DOHH2 (cell line): ENCODE results near the gene C1GALT1.

Experiments
- H3F3A ChIP-seq: fragments of 200-600 bp; sonication (generic), shearing (Covaris generic); 2 replicates; pipeline ENCODE4 v1.6.0; 2016; ENCODE audit warnings: antibody characterized with exemption, mild to moderate bottlenecking; ENCODE audit not compliant: control insufficient read depth, insufficient read depth
- H3K27ac ChIP-seq: fragments of 200-600 bp; sonication (generic); 2 replicates; pipeline ENCODE4 v1.5.1; 2014; ENCODE audit warnings: low read depth, mild to moderate bottlenecking, low read length, moderate library complexity
- H3K27me3 ChIP-seq: fragments of 200-600 bp; sonication (generic); 2 replicates; pipeline ENCODE4 v1.6.1; 2014; ENCODE audit warnings: mild to moderate bottlenecking, low read length, mixed read lengths; ENCODE audit not compliant: control insufficient read depth
- H3K36me3 ChIP-seq: fragments of 200-600 bp; sonication (generic); 2 replicates; pipeline ENCODE4 v1.6.1; 2014; ENCODE audit warnings: mild to moderate bottlenecking, low read length, moderate library complexity, mixed read lengths; ENCODE audit not compliant: control insufficient read depth
- H3K4me1 ChIP-seq: fragments of 200-600 bp; sonication (generic); 2 replicates; pipeline ENCODE4 v1.6.1; 2014; ENCODE audit warnings: mild to moderate bottlenecking, low read length, mixed read lengths; ENCODE audit not compliant: control insufficient read depth
- H3K4me2 ChIP-seq: fragments of 200-600 bp; sonication (generic); 2 replicates; pipeline ENCODE4 v1.6.0; 2014; ENCODE audit warnings: mild to moderate bottlenecking, low read length, moderate library complexity
- H3K4me3 ChIP-seq: fragments of 200-600 bp; sonication (generic); 2 replicates; pipeline ENCODE4 v1.5.1; 2014; ENCODE audit warnings: mild to moderate bottlenecking, low read length, mixed read lengths
- H3K79me2 ChIP-seq: fragments of 200-600 bp; sonication (generic); 2 replicates; pipeline ENCODE4 v1.6.1; 2014; ENCODE audit warnings: mild to moderate bottlenecking, low read length, mixed read lengths; ENCODE audit not compliant: control insufficient read depth
- H3K9me2 ChIP-seq: fragments of 200-600 bp; sonication (generic); replicated peaks from 2 replicates; pipeline ENCODE4 v1.6.1; 2014; ENCODE audit warnings: mild to moderate bottlenecking, low read length, mixed read lengths; ENCODE audit not compliant: control insufficient read depth
- H3K9me3 ChIP-seq: fragments of 200-600 bp; sonication (generic); 2 replicates; pipeline ENCODE4 v1.6.1; 2014; ENCODE audit warnings: antibody characterized with exemption, low read length, mixed read lengths; ENCODE audit not compliant: control insufficient read depth, insufficient read depth
- H4K20me1 ChIP-seq: fragments of 200-600 bp; sonication (generic); 2 replicates; pipeline ENCODE4 v1.6.0; 2014; ENCODE audit warnings: low read depth, mild to moderate bottlenecking, antibody characterized with exemption, low read length, moderate library complexity; ENCODE audit not compliant: control insufficient read depth, insufficient read depth
- EZH2phosphoT487 ChIP-seq: fragments of 200-600 bp; sonication (generic); IDR thresholded peaks from 2 replicates; pipeline ENCODE4 v1.6.1; 2017; ENCODE audit warnings: borderline replicate concordance, mild to moderate bottlenecking, antibody characterized with exemption, low read length, moderate library complexity, mixed read lengths
- TF ChIP-seq, protein P1 (sequence below): fragments of 200-600 bp; sonication (generic); IDR thresholded peaks from one replicate; pipeline ENCODE4 v1.5.1; 2014; ENCODE audit warnings: antibody characterized with exemption, mild to moderate bottlenecking, low read depth, low read length; ENCODE audit not compliant: poor library complexity, severe bottlenecking

C1GALT1 gene

DNA sequence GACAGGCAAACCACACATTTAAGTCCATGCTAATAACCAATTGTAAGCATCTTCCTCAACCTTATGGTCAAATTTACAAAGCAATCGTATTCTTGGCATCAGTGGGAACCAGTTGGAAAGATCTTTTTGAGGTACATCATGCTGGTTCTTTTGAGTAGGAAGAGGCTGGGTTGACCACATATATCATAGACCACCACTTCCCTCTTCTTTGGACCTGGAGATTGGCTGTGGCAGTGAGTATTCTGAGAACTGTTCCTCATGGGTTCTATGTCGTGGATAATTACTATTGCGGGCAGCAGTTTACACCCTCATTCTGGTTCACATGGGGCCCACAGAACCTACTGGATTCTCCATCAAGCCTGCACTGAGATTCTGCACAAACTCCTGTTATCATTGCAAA is 35.5 kb upstream of the C1GALT1 start:
- no peaks in the 10 kb centered on the region for H3K9me2 ChIP-seq
- TF ChIP-seq EZH2phosphoT487: no peak

DNA sequence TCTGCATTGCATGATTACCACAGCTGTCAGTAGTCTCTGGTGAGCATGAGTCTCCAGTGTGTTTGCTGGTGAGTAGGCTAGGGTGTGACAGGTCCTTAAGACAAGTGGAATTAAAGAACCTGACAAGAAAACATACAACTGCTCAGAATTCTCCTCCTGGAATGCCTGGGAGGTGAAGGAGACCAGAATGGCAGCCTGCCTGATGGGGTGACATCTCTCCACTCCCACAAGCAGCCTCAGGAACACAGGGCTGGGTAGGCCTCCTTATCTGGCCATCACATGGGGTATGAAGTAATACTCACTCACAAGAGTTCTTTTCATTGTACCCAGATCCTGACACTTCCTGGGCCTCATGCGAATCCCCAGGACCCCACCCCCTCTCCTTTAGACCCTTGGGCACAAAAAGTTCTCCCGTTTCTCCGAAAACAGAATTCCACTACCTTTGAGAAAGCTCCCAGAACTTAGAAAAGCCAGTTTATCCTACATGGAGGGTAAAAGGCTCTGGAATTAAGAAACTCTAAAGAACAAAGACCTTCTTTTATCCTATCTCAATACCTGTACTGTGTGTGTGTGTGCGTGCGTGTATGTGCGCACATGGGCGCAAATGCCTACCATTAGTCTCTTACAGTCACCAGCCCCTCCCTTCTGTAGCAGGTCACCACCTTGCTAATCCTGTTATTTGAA is 33.4 kb upstream of the C1GALT1 start:
- H3K79me2 ChIP-seq: no peaks in the 10 kb centered on the region
- no peak overlapping the region for H3K27ac ChIP-seq
- no peak overlapping the region for H3K4me2 ChIP-seq
- H3K9me2 ChIP-seq: no peaks in the 10 kb centered on the region
- no peaks in the 10 kb centered on the region for H4K20me1 ChIP-seq
- H3K9me3 ChIP-seq: peaks cover 4% of the 10 kb centered on the region; the same call in 1 of the 2 replicates
- H3F3A ChIP-seq: no peaks in the 10 kb centered on the region
- H3K4me3 ChIP-seq: no peak overlapping the region
- H3K4me1 ChIP-seq: peaks cover 11% of the 10 kb centered on the region
- H3K27me3 ChIP-seq: no peaks in the 10 kb centered on the region
- no peaks in the 10 kb centered on the region for H3K36me3 ChIP-seq
- TF ChIP-seq, protein P1, sequence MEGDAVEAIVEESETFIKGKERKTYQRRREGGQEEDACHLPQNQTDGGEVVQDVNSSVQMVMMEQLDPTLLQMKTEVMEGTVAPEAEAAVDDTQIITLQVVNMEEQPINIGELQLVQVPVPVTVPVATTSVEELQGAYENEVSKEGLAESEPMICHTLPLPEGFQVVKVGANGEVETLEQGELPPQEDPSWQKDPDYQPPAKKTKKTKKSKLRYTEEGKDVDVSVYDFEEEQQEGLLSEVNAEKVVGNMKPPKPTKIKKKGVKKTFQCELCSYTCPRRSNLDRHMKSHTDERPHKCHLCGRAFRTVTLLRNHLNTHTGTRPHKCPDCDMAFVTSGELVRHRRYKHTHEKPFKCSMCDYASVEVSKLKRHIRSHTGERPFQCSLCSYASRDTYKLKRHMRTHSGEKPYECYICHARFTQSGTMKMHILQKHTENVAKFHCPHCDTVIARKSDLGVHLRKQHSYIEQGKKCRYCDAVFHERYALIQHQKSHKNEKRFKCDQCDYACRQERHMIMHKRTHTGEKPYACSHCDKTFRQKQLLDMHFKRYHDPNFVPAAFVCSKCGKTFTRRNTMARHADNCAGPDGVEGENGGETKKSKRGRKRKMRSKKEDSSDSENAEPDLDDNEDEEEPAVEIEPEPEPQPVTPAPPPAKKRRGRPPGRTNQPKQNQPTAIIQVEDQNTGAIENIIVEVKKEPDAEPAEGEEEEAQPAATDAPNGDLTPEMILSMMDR: no peak
- no peak for TF ChIP-seq EZH2phosphoT487

More for the DNA sequence above, 35.5 kb upstream of the C1GALT1 start:
- H3F3A ChIP-seq: no peaks in the 10 kb centered on the region
- no peak overlapping the region for H3K4me3 ChIP-seq
- no peaks in the 10 kb centered on the region for H3K9me3 ChIP-seq
- H3K4me2 ChIP-seq: no peak overlapping the region
- H3K27me3 ChIP-seq: no peaks in the 10 kb centered on the region
- H3K27ac ChIP-seq: no peak overlapping the region
- H4K20me1 ChIP-seq: no peaks in the 10 kb centered on the region
- peaks cover 5% of the 10 kb centered on the region for H3K4me1 ChIP-seq
- no peaks in the 10 kb centered on the region for H3K79me2 ChIP-seq
- no peaks in the 10 kb centered on the region for H3K36me3 ChIP-seq

DNA sequence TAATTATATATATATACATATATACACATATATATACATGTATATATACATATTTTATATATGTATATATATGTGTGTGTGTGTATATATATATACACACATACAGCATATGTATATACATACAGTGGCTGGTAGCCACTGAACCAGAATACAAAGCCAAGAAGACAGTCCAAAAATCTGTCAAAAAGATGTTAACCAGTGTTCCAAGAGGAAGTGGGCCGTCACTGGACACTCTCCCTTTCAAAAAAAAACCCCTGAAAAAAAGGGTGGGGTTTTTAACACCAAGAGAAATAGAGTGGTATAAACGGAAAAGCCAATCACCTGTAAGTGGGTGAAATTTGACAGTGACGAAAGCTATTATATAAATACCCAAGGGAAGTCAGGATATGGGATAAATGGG is 31.1 kb upstream of the C1GALT1 start:
- Histone ChIP-seq H4K20me1 (no peaks in the 10 kb centered on the region), H3K4me1 (peaks cover 11% of the 10 kb centered on the region), H3F3A (no peaks in the 10 kb centered on the region), H3K9me2 (no peaks in the 10 kb centered on the region), H3K9me3 (peaks cover 13% of the 10 kb centered on the region; the same call in 1 of the 2 replicates), H3K79me2 (no peaks in the 10 kb centered on the region), H3K27me3 (no peaks in the 10 kb centered on the region), H3K36me3 (no peaks in the 10 kb centered on the region), H3K27ac (no peak overlapping the region), H3K4me2 (no peak overlapping the region), H3K4me3 (no peak overlapping the region)
- TF ChIP-seq EZH2phosphoT487: no peak
- TF ChIP-seq, protein P1: no peak

DNA sequence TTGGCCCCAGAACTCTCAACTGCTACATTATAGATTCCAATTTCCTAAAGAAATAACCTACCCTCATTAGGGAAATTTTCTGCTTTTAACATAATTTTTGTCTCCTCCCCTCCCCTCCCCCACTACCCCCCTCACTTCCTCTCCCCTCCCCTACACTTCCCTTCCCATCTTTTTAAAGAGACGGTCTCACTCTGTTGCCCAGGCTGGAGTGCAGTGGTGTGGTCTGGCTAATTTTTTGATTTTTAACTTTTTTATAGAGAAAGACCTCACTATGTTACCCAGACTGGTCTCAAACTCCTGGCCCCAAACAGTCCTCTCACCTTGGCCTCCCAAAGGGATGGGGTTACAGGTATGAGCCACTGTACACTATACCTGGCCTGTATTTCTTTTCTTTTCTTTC is 30.5 kb upstream of the C1GALT1 start:
- no peak for TF ChIP-seq EZH2phosphoT487
- TF ChIP-seq, protein P1: no peak
- Histone ChIP-seq H3K27me3 (no peaks in the 10 kb centered on the region), H3K27ac (no peak overlapping the region), H4K20me1 (no peaks in the 10 kb centered on the region), H3K36me3 (no peaks in the 10 kb centered on the region), H3K9me3 (peaks cover 13% of the 10 kb centered on the region; the same call in 1 of the 2 replicates), H3F3A (no peaks in the 10 kb centered on the region), H3K4me1 (peaks cover 11% of the 10 kb centered on the region), H3K4me2 (no peak overlapping the region), H3K79me2 (no peaks in the 10 kb centered on the region), H3K4me3 (no peak overlapping the region), H3K9me2 (no peaks in the 10 kb centered on the region)
